ENCODE data around the gene ABLIM1.
"Not testable (repeated sequence)": the region's sequence is repeated elsewhere in the genome, so short reads cannot be mapped to it uniquely, and the experiment has no call there.

Gene ABLIM1

GRCh38 chr10:114658175-114658574 is at the start of gene ABLIM1:
TSS of gene ABLIM1 (minus strand) at chr10:114658275. CDS start at chr10:114658200, 75 bp downstream.
- DNase-seq (ENCODE audit: low spot score) = no peak

- no peak for DNase-seq (ENCODE audit: low spot score)
Measured at GRCh38 chr10:114706458-114707055, 48.5 kb upstream of the ABLIM1 start.

GRCh38 chr10:114704679-114705078 is 46.6 kb upstream of the ABLIM1 start:
- DNase-seq (ENCODE audit: low spot score) = no peak

GRCh38 chr10:114703377-114704107 is 45.5 kb upstream of the ABLIM1 start:
- peak; percentile 40 for DNase-seq (ENCODE audit: low spot score)

GRCh38 chr10:114698271-114699061 is 40.4 kb upstream of the ABLIM1 start:
- no peak for DNase-seq (ENCODE audit: low spot score)

- no peak for DNase-seq (ENCODE audit: low spot score)
Measured at GRCh38 chr10:114697061-114697598, 39.1 kb upstream of the ABLIM1 start.

- not testable (repeated sequence) for DNase-seq (ENCODE audit: low spot score)
Measured at GRCh38 chr10:114696301-114696700, 38.2 kb upstream of the ABLIM1 start.

GRCh38 chr10:114694752-114695151 is 36.7 kb upstream of the ABLIM1 start:
- no peak for DNase-seq (ENCODE audit: low spot score)

- DNase-seq (ENCODE audit: low spot score) = no peak
Measured at GRCh38 chr10:114694062-114694461, 36.0 kb upstream of the ABLIM1 start.

- peak; percentile 35 for DNase-seq (ENCODE audit: low spot score)
Measured at GRCh38 chr10:114691442-114691941, 33.4 kb upstream of the ABLIM1 start.

GRCh38 chr10:114688786-114689185 is 30.7 kb upstream of the ABLIM1 start:
- no peak for DNase-seq (ENCODE audit: low spot score)

GRCh38 chr10:114687459-114687858 is 29.4 kb upstream of the ABLIM1 start:
- DNase-seq (ENCODE audit: low spot score) = no peak

GRCh38 chr10:114686013-114686412 is 27.9 kb upstream of the ABLIM1 start:
- no peak for DNase-seq (ENCODE audit: low spot score)

GRCh38 chr10:114685456-114685855 is 27.4 kb upstream of the ABLIM1 start:
- DNase-seq (ENCODE audit: low spot score) = no peak

- DNase-seq (ENCODE audit: low spot score) = peak; percentile 89
Measured at GRCh38 chr10:114684822-114685209, 26.7 kb upstream of the ABLIM1 start.

GRCh38 chr10:114684084-114684821 is 26.2 kb upstream of the ABLIM1 start:
- peak; percentile 22 for DNase-seq (ENCODE audit: low spot score)

GRCh38 chr10:114683593-114683992 is 25.5 kb upstream of the ABLIM1 start:
- DNase-seq (ENCODE audit: low spot score) = no peak

GRCh38 chr10:114683162-114683561 is 25.1 kb upstream of the ABLIM1 start:
- peak; percentile 54 for DNase-seq (ENCODE audit: low spot score)

- DNase-seq (ENCODE audit: low spot score) = no peak
Measured at GRCh38 chr10:114682532-114682931, 24.5 kb upstream of the ABLIM1 start.

GRCh38 chr10:114682121-114682520 is 24.0 kb upstream of the ABLIM1 start:
- DNase-seq (ENCODE audit: low spot score) = no peak

GRCh38 chr10:114681542-114681941 is 23.5 kb upstream of the ABLIM1 start:
- no peak for DNase-seq (ENCODE audit: low spot score)
